IMR-90 (cell line): ENCODE data around the gene PDHA2. TPM values are rescaled to one million over a fixed set of nuclear protein-coding genes. Genes with fewer than 3 reads are reported as not detected.

Experiments
- ATAC-seq: fragments of 200-7000 bp; cut with Tn5 transposase; 2 replicates; pipeline ENCODE4 v1.9.1; 2020; ENCODE audit warnings: low read depth, mild to moderate bottlenecking, moderate library complexity
- BruUV-seq: library from RNA; stranded (reverse); fragments of 400-500 nt; replicated peaks from 2 replicates; lab custom pipeline; 2021; lab: Mats Ljungman, UMichigan
- CTCF ChIA-PET: fragments of 300-600 bp; formaldehyde crosslinking; extraction: SDS; loops from one replicate; lab custom pipeline; 2021; ENCODE audit warnings: antibody characterized with exemption; lab: Yijun Ruan, JAX
- POLR2A ChIA-PET: fragments of 300-600 bp; sonication (Branson Sonifier 250); formaldehyde crosslinking; loops from one replicate; lab custom pipeline; 2022; ENCODE audit warnings: antibody characterized with exemption; ENCODE audit not compliant: unreplicated experiment; lab: Charles Lee
- DNase-seq: peaks from one replicate; pipeline ENCODE4 v3.0.0; 2013
- H2AFZ ChIP-seq: replicated peaks from 2 replicates; pipeline ENCODE3; 2013; ENCODE audit warnings: low read length, mild to moderate bottlenecking; ENCODE audit not compliant: poor library complexity
- H2AK5ac ChIP-seq: 2 replicates; pipeline ENCODE4 v1.6.1; 2013; ENCODE audit warnings: low read depth, low read length, inconsistent platforms
- H2AK9ac ChIP-seq: replicated peaks from 2 replicates; pipeline ENCODE3; 2013; ENCODE audit warnings: mild to moderate bottlenecking, low read depth, low read length, moderate library complexity; ENCODE audit not compliant: poor library complexity
- H2BK120ac ChIP-seq: 2 replicates; pipeline ENCODE4 v1.6.1; 2013; ENCODE audit warnings: low read depth, low read length, inconsistent platforms
- H2BK15ac ChIP-seq: 3 replicates; pipeline ENCODE4 v1.6.1; 2013; ENCODE audit warnings: low read depth, low read length, inconsistent platforms
- H2BK20ac ChIP-seq: 2 replicates; pipeline ENCODE4 v1.6.1; 2013; ENCODE audit warnings: low read depth, mild to moderate bottlenecking, inconsistent platforms, low read length, moderate library complexity
- H2BK5ac ChIP-seq: 2 replicates; pipeline ENCODE4 v1.6.1; 2013; ENCODE audit warnings: mild to moderate bottlenecking, low read depth, low read length, inconsistent platforms; ENCODE audit not compliant: poor library complexity, severe bottlenecking
- H3K14ac ChIP-seq: replicated peaks from 2 replicates; pipeline ENCODE4 v1.6.1; 2013; ENCODE audit warnings: low read depth, low read length, inconsistent platforms
- H3K18ac ChIP-seq: 2 replicates; pipeline ENCODE4 v1.6.1; 2013; ENCODE audit warnings: low read depth, low read length, control low read depth
- H3K23ac ChIP-seq: 2 replicates; pipeline ENCODE4 v1.6.1; 2013; ENCODE audit warnings: low read depth, low read length, inconsistent platforms
- H3K27ac ChIP-seq: 2 replicates; pipeline ENCODE4 v1.5.1; 2013; ENCODE audit warnings: mild to moderate bottlenecking, control low read depth, low read length; ENCODE audit not compliant: insufficient read depth
- H3K27me3 ChIP-seq: 2 replicates; pipeline ENCODE4 v1.6.1; 2013; ENCODE audit warnings: low read length; ENCODE audit not compliant: control insufficient read depth, insufficient read depth
- H3K36me3 ChIP-seq: 2 replicates; pipeline ENCODE4 v1.6.1; 2013; ENCODE audit warnings: low read length, mixed read lengths; ENCODE audit not compliant: control insufficient read depth, insufficient read depth
- H3K4ac ChIP-seq: 2 replicates; pipeline ENCODE4 v1.6.1; 2013; ENCODE audit warnings: low read depth, low read length, inconsistent platforms
- H3K4me1 ChIP-seq: 2 replicates; pipeline ENCODE4 v1.6.1; 2013; ENCODE audit warnings: low read length, mixed read lengths; ENCODE audit not compliant: control insufficient read depth, insufficient read depth
- H3K4me2 ChIP-seq: 2 replicates; pipeline ENCODE4 v1.6.1; 2013; ENCODE audit warnings: low read depth, mild to moderate bottlenecking, control low read depth, low read length, moderate library complexity
- H3K4me3 ChIP-seq: 2 replicates; pipeline ENCODE4 v1.5.1; 2013; ENCODE audit warnings: low read depth, mild to moderate bottlenecking, control low read depth, low read length, moderate library complexity; ENCODE audit not compliant: insufficient read depth
- H3K56ac ChIP-seq: 2 replicates; pipeline ENCODE4 v1.6.1; 2013; ENCODE audit warnings: low read length, inconsistent platforms; ENCODE audit not compliant: insufficient read depth; ENCODE audit errors: extremely low read depth
- H3K79me1 ChIP-seq, 2 experiments: 2 replicates each; pipeline ENCODE4 v1.6.1; 2013; ENCODE audit warnings: low read length in 2 of 2, inconsistent platforms in 1 of 2, low read depth in 1 of 2
- H3K9ac ChIP-seq: 2 replicates; pipeline ENCODE4 v1.6.1; 2013; ENCODE audit warnings: low read depth, low read length, control low read depth
- H3K9me1 ChIP-seq: 2 replicates; pipeline ENCODE4 v1.6.1; 2013; ENCODE audit warnings: low read length, inconsistent platforms; ENCODE audit not compliant: insufficient read depth
- H3K9me3 ChIP-seq: 2 replicates; pipeline ENCODE4 v1.6.1; 2013; ENCODE audit warnings: low read length; ENCODE audit not compliant: control insufficient read depth, insufficient read depth
- H4K20me1 ChIP-seq: 2 replicates; pipeline ENCODE4 v1.6.1; 2013; ENCODE audit warnings: low read length, inconsistent platforms; ENCODE audit not compliant: insufficient read depth
- H4K5ac ChIP-seq: 2 replicates; pipeline ENCODE4 v1.6.1; 2013; ENCODE audit warnings: mild to moderate bottlenecking, low read depth, low read length, control low read depth
- H4K8ac ChIP-seq, 2 experiments: 2 replicates each; pipeline ENCODE4 v1.6.1; 2013; ENCODE audit warnings: low read depth in 2 of 2, low read length in 2 of 2, control low read depth in 1 of 2, inconsistent platforms in 1 of 2
- H4K91ac ChIP-seq: 2 replicates; pipeline ENCODE4 v1.6.1; 2013; ENCODE audit warnings: low read depth, low read length, inconsistent platforms; ENCODE audit not compliant: insufficient read depth
- BHLHE40 ChIP-seq: fragments of 150-350 bp; IDR thresholded peaks from 2 replicates; pipeline ENCODE4 v1.6.1; 2016; ENCODE audit warnings: mild to moderate bottlenecking, low read depth, low read length
- CEBPB ChIP-seq: IDR thresholded peaks from 2 replicates; pipeline ENCODE4 v1.6.1; 2012; ENCODE audit warnings: low read depth, low read length, improper control_type of control experiment
- CHD1 ChIP-seq: IDR thresholded peaks from 2 replicates; pipeline ENCODE4 v1.6.1; 2012; ENCODE audit warnings: low read depth, low read length, improper control_type of control experiment
- CTCF ChIP-seq: conservative IDR thresholded peaks from 2 replicates; pipeline ENCODE4 v1.5.1; 2012; ENCODE audit warnings: mild to moderate bottlenecking, low read depth, low read length, improper control_type of control experiment
- FOS ChIP-seq: fragments of 150-350 bp; IDR thresholded peaks from 2 replicates; pipeline ENCODE4 v1.6.1; 2016; ENCODE audit warnings: low read depth, low read length
- MAFK ChIP-seq: IDR thresholded peaks from 2 replicates; pipeline ENCODE4 v1.6.1; 2012; ENCODE audit warnings: low read depth, low read length, improper control_type of control experiment
- MAZ ChIP-seq: IDR thresholded peaks from 2 replicates; pipeline ENCODE4 v1.6.1; 2012; ENCODE audit warnings: low read depth, mild to moderate bottlenecking, low read length, improper control_type of control experiment, moderate library complexity, borderline replicate concordance
- MXI1 ChIP-seq: IDR thresholded peaks from 2 replicates; pipeline ENCODE4 v1.6.1; 2012; ENCODE audit warnings: low read depth, mild to moderate bottlenecking, low read length, moderate library complexity, borderline replicate concordance
- NFE2L2 ChIP-seq: fragments of 150-350 bp; IDR thresholded peaks from 2 replicates; pipeline ENCODE4 v1.6.1; 2016; ENCODE audit warnings: low read depth, mild to moderate bottlenecking, low read length
- POLR2A ChIP-seq: IDR thresholded peaks from 2 replicates; pipeline ENCODE4 v1.6.1; 2012; ENCODE audit warnings: mild to moderate bottlenecking, low read depth, low read length
- RAD21 ChIP-seq: IDR thresholded peaks from 2 replicates; pipeline ENCODE4 v1.6.1; 2012; ENCODE audit warnings: low read length, improper control_type of control experiment
- RCOR1 ChIP-seq: IDR thresholded peaks from 2 replicates; pipeline ENCODE4 v1.6.1; 2012; ENCODE audit warnings: mild to moderate bottlenecking, low read length, improper control_type of control experiment; ENCODE audit not compliant: insufficient replicate concordance
- RFX5 ChIP-seq: IDR thresholded peaks from 2 replicates; pipeline ENCODE4 v1.8.0; 2012; ENCODE audit warnings: low read depth, mild to moderate bottlenecking, low read length, moderate library complexity
- SMC3 ChIP-seq: fragments of 150-350 bp; IDR thresholded peaks from 2 replicates; pipeline ENCODE4 v1.6.1; 2016; ENCODE audit warnings: low read depth, mild to moderate bottlenecking, antibody characterized with exemption, low read length, moderate library complexity
- USF2 ChIP-seq: fragments of 150-350 bp; IDR thresholded peaks from 2 replicates; pipeline ENCODE4 v1.6.1; 2017; ENCODE audit warnings: mild to moderate bottlenecking, antibody characterized with exemption, low read length, low read depth
- WGBS, 2 experiments: methylation state at CpG; one replicate each; pipeline versions ENCODE4 v1.1.5 to v1.1.7; 2013; ENCODE audit warnings: missing lambda C conversion rate in 2 of 2; ENCODE audit not compliant: insufficient read length in 1 of 2; ENCODE audit errors: extremely low coverage in 2 of 2; 5-methylcytosine and 5-hydroxymethylcytosine counted together
- dilution Hi-C: fragments of 300-500 bp; cut with HindIII; formaldehyde crosslinking; loops from one replicate; pipeline ENCODE4 v1.14.3; 2018; ENCODE audit warnings: low sequenced_read_pairs; ENCODE audit not compliant: unreplicated experiment
- in situ Hi-C: fragments of 300-500 bp; cut with MboI; formaldehyde crosslinking; loops from 3 replicates; pipeline ENCODE4 v1.14.3; 2019; ENCODE audit warnings: low sequenced_read_pairs, inconsistent platforms, mixed read lengths
- intact Hi-C: fragments of 100-400 bp; cut with micrococcal nuclease; formaldehyde crosslinking; loops from 2 replicates; pipeline ENCODE4 v1.10.0; 2022
- polyA plus RNA-seq, 3 experiments: library from polyadenylated mRNA; depleted of rRNA; stranded (reverse); fragments of >200 nt; gene quantifications; 2 replicates each; pipeline ENCODE4 v1.2.3, GENCODE V29; 2012; ENCODE audit warnings: low replicate concordance in 1 of 3
- total RNA-seq: library from RNA; depleted of rRNA; stranded (reverse); fragments of >200 nt; gene quantifications from 2 replicates; pipeline ENCODE4 v1.2.3, GENCODE V29; 2012
- TF ChIP-seq, protein P1 (sequence below): fragments of 150-350 bp; IDR thresholded peaks from 2 replicates; pipeline ENCODE4 v1.6.1; 2016; ENCODE audit warnings: low read depth, mild to moderate bottlenecking, low read length, moderate library complexity, borderline replicate concordance

The PDHA2 gene
- total and polyA plus RNA-seq, 2 of the 4 experiments (the other 2 are of a cell fraction) = not detected

- Histone ChIP-seq H3K14ac (no peak overlapping the region), H2BK20ac (no peak overlapping the region), H4K5ac (no peak overlapping the region), H2BK15ac (no peak overlapping the region), H3K36me3 (no peaks in the 10 kb centered on the region), H4K91ac (no peak overlapping the region), H2BK120ac (no peak overlapping the region), H2AK9ac (no peak overlapping the region), H2BK5ac (no peak overlapping the region), H2AFZ (no peak overlapping the region), H3K4ac (no peak overlapping the region), H3K27me3 (no peaks in the 10 kb centered on the region), H3K79me1 (no peaks in the 10 kb centered on the region), H3K4me2 (no peak overlapping the region), H3K9me1 (no peaks in the 10 kb centered on the region), H3K18ac (no peak overlapping the region), H4K20me1 (no peaks in the 10 kb centered on the region), H2AK5ac (no peak overlapping the region), H3K23ac (no peak overlapping the region), H3K9ac (no peak overlapping the region), H3K9me3 (peaks cover 5% of the 10 kb centered on the region), H3K4me3 (no peak overlapping the region), H3K4me1 (no peaks in the 10 kb centered on the region), H4K8ac (no peak overlapping the region), H3K27ac (no peak overlapping the region), H3K56ac (no peak overlapping the region)
- POLR2A ChIA-PET = no interaction called here
- intact Hi-C loops = no loop called here
- CTCF ChIA-PET = no interaction called here
- dilution Hi-C loops = no loop called here
- TF ChIP-seq, protein P1, sequence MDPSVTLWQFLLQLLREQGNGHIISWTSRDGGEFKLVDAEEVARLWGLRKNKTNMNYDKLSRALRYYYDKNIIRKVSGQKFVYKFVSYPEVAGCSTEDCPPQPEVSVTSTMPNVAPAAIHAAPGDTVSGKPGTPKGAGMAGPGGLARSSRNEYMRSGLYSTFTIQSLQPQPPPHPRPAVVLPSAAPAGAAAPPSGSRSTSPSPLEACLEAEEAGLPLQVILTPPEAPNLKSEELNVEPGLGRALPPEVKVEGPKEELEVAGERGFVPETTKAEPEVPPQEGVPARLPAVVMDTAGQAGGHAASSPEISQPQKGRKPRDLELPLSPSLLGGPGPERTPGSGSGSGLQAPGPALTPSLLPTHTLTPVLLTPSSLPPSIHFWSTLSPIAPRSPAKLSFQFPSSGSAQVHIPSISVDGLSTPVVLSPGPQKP = no peak
- no peak for TF ChIP-seq MXI1
- TF ChIP-seq RFX5 = no peak
- no peak for TF ChIP-seq POLR2A
- TF ChIP-seq MAFK = no peak
- TF ChIP-seq SMC3 = no peak
- TF ChIP-seq CHD1 = no peak
- no peak for TF ChIP-seq USF2
- no peak for TF ChIP-seq NFE2L2
- TF ChIP-seq BHLHE40 = no peak
- no peak for TF ChIP-seq CTCF
- no peak for TF ChIP-seq RCOR1
- TF ChIP-seq CEBPB = no peak
- TF ChIP-seq RAD21 = no peak
- no peak for TF ChIP-seq FOS
- no peak for TF ChIP-seq MAZ
- DNase-seq (no peak), ATAC-seq (no peak)
- BruUV-seq = no TSS peak
- WGBS, 2 experiments = no CpG with 5 or more reads among the region's 5 CpGs
- in situ Hi-C loops = no loop called here
Observed at GRCh38 chr4:95825546-95825945, 14.3 kb upstream of the PDHA2 start.
